Inferior parietal cortex (tissue), 1 donor: ENCODE results near the gene STPG3.

Experiments used
- DNase-seq: peaks from one replicate; pipeline ENCODE4 v3.0.0-alpha.2; 2016; ENCODE audit errors: extremely low spot score

The STPG3 gene

GRCh38 chr9:137278721-137279711, 27.9 kb downstream of the STPG3 start:
- no peak for DNase-seq

GRCh38 chr9:137279741-137280473, 28.8 kb downstream of the STPG3 start:
- no peak for DNase-seq

DNA sequence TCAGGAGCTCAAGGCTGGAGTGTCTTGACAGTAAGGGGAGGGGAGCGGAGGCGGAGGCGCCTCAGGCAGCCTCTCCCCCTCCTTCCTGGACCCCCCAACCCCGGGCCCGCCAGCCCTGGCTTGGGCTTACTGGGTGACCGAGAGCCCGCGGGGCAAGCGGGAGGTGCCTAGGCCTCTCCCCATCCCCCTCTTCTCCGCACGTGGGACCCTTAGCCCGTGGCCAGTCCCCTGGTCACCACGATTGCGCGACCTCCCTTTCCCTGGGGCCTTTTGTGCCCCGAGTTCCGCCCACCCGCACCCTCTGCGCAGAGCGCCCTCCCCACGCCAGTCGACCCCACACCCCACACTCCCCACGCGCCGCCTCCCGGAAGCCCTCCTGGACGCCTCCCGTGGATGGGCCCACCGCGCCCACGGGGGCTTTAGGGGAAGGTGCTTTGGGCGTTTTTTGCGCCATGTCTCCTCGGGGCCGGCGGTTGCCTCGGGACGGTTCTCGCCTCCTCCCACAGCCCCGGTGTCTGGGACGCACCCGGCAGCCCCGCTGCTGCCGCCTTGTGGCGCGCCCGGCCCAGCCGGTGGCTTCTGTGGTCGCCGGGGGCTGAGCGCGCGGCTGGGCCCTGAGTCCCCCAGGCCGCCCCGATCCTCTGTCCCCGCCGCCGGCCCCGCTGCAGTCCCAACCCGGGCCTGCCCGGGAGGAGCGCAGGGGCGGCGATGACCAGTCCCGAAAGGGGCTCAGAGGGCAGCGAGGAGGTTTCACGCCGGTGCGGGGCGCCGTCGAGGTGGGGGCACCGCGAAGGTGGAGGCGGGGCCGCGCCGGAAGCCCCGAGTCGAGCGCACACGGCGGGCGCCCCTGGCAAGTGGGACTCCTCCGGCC, 29.6 kb downstream of the STPG3 start:
- no peak for DNase-seq

DNA sequence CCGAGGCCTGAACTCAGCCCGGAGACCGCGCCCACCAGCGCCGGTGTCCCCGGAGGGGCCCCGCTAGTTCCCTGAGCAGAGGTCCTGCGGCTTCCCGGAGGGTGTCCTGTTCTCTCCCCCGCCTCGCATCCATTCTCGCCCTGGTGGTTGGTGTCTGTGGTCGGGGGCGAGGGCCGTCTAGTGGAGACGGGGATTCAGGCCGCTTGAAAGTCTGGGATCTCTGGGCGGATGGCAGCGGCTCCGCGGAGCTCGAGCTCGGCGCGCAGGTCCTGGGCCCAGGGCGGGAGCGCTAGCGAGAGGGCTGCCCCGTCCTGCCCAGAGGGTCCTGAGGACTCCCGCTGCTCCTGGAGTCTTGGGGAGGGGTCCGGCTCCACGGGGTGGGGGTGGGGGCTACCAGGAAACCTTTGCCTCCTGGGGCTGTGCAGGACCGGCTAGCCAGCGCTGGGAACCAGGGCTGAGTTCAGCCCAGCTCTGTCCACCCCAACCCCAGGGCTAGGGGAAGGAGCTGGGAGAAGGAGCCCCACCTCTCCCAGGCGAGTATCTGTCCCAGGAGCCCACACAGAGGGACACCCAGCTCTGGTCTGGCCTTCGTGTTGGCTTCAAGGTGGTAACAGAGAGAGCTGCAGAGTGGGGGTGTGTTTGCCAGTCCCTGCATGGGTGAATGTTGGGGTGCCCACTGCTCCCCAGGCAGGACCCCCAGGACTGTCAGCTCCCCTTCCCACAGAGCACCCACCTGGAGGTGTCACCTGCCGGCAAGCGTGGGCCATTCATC, 30.4 kb downstream of the STPG3 start:
- DNase-seq = no peak

DNA sequence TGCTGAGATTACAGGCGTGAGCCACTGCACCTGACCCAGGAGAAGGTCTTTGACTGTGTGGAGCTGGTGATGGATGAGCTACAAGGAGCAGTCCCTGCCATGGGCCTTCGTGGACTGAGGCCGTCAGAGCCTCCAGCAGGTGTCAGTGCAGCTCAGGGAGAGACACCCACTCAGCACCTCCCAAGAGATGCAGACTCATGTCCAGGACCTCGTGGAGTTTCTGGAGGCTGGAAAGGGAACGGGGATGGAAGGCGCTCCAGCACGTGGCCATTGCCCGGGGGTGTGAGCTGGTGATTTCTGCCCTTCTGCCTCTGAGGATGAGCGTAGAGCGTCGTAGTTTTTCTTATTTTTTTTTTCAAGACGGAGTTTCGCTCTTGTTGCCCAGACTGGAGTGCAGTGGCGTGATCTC, 35.9 kb downstream of the STPG3 start:
- DNase-seq = no peak

DNA sequence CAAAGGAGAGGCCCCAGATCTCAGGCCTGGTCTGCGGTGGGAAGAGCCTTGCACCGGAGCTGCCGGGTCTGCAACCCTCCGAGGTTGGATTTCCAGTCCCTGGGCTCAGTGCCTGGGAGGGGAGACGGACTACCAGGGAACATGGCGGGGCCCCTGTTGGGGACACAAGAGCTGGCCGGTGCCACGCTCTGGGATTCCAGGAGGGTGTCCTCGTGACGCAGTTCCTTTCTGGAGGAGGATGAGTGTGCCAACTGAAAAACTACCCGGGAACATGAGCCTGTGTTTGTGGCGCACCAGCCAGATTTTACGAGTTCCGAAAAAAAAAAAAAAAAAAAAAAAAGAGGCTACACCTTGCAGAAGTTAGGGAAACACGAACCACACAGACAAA, 42.0 kb downstream of the STPG3 start:
- no peak for DNase-seq

GRCh38 chr9:137293482-137294090, 42.5 kb downstream of the STPG3 start:
- DNase-seq = no peak

DNA sequence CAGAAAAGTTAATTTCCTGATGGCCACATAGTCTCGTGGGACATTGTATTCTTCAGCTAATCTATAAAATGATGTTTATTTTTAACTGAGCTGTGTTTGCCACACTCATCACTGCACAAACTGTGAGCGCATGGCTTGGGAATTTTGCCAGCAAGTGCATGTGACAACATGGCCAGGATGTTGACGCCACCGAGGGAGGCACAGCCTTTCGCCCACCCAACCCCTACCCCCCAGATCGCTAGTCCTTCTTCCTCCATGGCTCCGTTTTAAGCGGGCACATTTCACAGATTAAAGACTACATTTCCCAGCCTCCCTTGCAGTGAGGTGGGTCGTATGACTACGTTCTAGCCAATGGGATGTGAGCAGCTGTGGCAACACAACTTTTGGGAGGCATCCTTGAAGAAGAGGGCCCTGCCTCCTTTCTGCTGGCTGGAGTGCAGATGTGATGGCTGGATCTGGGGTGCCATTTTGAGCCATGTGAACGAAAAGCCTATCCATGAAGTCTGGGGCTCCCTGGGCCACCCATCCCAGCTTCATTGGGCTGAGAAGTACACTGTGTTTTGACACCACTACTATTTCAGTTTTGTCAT, 43.1 kb downstream of the STPG3 start:
- DNase-seq = no peak

GRCh38 chr9:137294681-137295237, 43.7 kb downstream of the STPG3 start:
- no peak for DNase-seq

GRCh38 chr9:137295238-137295811, 44.2 kb downstream of the STPG3 start:
- no peak for DNase-seq

DNA sequence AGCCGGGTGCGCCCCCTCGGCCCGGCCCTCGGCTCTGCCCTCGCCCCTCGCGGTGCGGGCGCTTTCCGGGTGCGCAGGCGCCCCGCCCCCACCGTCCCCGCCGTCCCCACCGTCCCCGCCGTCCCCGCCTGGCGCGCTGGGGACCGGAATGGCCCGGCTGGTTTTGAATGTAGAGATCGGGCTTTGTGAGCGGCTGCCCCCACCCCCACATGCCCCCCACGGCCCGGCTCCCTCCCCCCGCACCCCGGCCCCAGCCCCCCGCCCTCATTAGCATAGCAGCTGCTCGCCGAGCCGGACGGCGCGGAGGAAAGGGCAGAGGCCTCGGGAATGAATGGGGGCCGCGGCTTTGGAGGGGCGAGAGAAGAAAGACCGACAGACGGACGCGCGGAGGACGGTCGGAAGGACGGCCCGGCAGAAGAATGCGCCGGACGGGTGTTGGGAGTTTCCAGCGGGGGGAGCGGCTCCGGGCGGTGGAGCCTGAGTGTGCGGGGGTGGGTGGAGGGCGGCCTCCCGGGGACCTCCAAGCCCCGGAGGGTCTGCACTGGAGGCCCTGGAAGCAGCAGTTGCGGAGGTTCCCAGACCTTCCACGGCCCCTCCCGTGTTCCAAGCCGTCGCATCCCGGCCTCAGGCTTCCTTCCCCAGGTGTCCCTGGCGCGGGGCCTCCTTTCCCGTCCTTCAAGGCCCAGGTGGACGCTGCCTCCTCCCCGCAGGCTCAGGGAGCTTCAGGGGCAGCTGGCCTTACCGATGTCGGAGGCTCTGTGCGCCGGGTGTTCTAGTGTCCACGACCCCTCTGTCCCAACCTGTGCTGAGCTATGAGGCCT, 45.0 kb downstream of the STPG3 start:
- DNase-seq = no peak

DNA sequence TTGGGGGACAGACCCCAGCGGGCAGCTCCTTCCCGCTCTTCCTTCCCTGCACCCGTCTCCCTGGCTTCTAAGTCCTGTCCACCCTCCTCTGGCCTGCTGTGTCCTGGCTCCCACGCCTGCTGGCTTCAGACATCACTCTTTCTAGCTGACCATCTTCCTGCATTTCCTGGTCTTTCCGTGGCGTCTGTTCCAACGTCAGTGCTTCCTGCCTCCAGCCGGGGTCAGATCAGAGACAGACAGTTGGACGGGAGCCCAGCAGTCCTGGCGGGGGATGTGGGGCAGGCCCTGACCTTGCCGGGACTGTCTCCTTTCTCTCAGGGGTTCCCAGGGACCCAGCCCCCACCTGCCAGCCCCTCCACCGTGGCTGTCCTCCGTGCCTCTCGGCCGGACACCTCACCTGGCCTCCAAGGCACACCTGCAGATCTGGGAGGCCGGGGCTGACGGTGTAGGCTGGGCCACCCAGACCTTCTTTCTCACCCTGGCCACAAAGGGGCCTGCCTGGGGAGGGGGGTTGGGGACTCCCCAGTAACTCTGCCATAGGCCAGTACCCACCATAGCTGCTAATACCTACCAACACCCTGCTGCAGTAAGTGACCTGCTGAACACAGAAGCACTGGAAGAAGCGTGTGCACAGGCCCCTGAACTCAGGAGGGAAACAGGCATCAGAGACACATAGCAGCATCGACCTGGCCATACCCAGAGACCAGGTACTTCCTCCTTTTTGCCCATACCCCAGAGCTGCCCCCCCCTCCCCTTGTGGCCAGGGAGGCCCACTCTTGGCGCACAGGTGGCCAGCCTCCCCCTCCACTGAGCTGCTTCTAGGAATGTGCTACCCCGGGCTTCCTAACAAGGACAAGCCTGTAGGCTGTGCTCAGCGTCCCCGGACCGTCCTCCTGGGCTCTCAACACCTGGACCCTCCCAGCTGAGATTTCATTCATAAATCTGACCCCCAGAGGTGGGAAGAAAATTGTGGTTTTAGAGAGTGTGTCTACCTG, 45.9 kb downstream of the STPG3 start:
- no peak for DNase-seq

- no peak for DNase-seq
Measured at GRCh38 chr9:137297966-137298365, 46.9 kb downstream of the STPG3 start.

- no peak for DNase-seq
Measured at GRCh38 chr9:137298401-137299202, 47.5 kb downstream of the STPG3 start.

DNA sequence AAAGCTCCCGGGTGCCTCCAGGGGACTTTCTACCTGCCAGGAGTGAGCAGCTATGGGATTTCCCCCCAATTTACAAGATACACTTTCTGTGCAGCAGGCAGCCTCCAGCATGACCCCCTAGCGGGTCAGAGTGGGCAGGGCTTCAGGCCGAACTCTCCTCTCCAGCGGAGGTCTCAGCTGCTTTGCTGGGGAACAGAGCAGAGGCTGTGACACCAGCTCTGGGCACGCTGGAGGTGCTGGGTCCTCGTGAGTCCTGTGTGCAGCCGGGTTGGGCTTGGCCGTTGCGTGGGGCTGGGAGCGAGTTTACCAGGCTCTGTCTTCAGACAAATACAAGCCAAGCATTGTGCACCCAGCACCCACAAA, 48.1 kb downstream of the STPG3 start:
- DNase-seq = no peak

- DNase-seq = no peak
Measured at GRCh38 chr9:137299938-137300337, 48.9 kb downstream of the STPG3 start.
